HepG2 (cell line): Measurements from ENCODE around the gene LRIG1. TPM values are rescaled to one million over a fixed set of nuclear protein-coding genes. Genes with fewer than 3 reads are reported as not detected.

ENCODE experiments used
- ATAC-seq: fragments of 200-7000 bp; cut with Tn5 transposase; 3 replicates; pipeline ENCODE4 v1.9.1; 2020; ENCODE audit warnings: mild to moderate bottlenecking, moderate library complexity
- BruUV-seq: library from RNA; stranded (reverse); fragments of 400-500 nt; replicated peaks from 2 replicates; lab custom pipeline; 2021; lab: Mats Ljungman, UMichigan
- CTCF ChIA-PET: fragments of 300-600 bp; formaldehyde crosslinking; extraction: SDS; loops from one replicate; lab custom pipeline; 2021; ENCODE audit warnings: low total read pairs, inconsistent platforms, low intra/inter-chr PET ratio; lab: Yijun Ruan, JAX
- POLR2A ChIA-PET: fragments of 350-600 bp; sonication (Branson Sonifier 250); formaldehyde crosslinking; loops from one replicate; lab custom pipeline; 2020; ENCODE audit warnings: antibody characterized with exemption, inconsistent platforms; lab: Yijun Ruan, JAX
- DNase-seq: peaks from one replicate; pipeline ENCODE4 v3.0.0-alpha.2; 2015; ENCODE audit warnings: low spot score
- FAIRE-seq: peaks from 3 replicates; lab custom pipeline; 2011; peaks lifted over from hg19 to GRCh38; lab: Jason Lieb, UNC
- H2AFZ ChIP-seq: one replicate; pipeline ENCODE4 v1.6.1; 2011; ENCODE audit warnings: low read length, inconsistent platforms
- H3K27ac ChIP-seq: fragments of 300-600 bp; 3 replicates; pipeline ENCODE4 v1.8.0; 2011; ENCODE audit warnings: mixed run types, mild to moderate bottlenecking, mixed read lengths, low read length, inconsistent platforms; ENCODE audit not compliant: insufficient read depth; ENCODE audit errors: extremely low read length
- H3K27me3 ChIP-seq, 2 experiments: fragments of 200-600 bp in 1 of 2; 2 replicates in 1 of 2; 3 replicates in 1 of 2; pipeline versions ENCODE4 v1.6.0 to v1.8.0; 2011; ENCODE audit warnings: low read length in 2 of 2, mild to moderate bottlenecking in 2 of 2, moderate library complexity in 2 of 2, inconsistent platforms in 1 of 2; ENCODE audit not compliant: insufficient read depth in 2 of 2, control insufficient read depth in 1 of 2
- H3K36me3 ChIP-seq, 2 experiments: fragments of 200-600 bp in 1 of 2; replicated peaks in 1 of 2; 2 replicates in 1 of 2; 3 replicates in 1 of 2; pipeline versions ENCODE4 v1.5.1 to v1.8.0; 2011; ENCODE audit warnings: low read length in 2 of 2, inconsistent platforms in 1 of 2; ENCODE audit not compliant: insufficient read depth in 2 of 2, control insufficient read depth in 1 of 2
- H3K4me1 ChIP-seq: 2 replicates; pipeline ENCODE4 v1.5.1; 2012; ENCODE audit warnings: low read length, inconsistent platforms; ENCODE audit not compliant: insufficient read depth
- H3K4me2 ChIP-seq: 2 replicates; pipeline ENCODE4 v1.6.0; 2011; ENCODE audit warnings: low read depth, low read length, inconsistent platforms
- H3K4me3 ChIP-seq, 3 experiments: fragments of 200-600 bp in 1 of 3; sonication (generic), shearing (Covaris generic) in 1 of 3; replicated peaks in 1 of 3; 2 replicates each; pipeline ENCODE4 v1.5.1; 2011 to 2016; ENCODE audit warnings: low read length in 3 of 3, inconsistent platforms in 2 of 3, low read depth in 2 of 3, mild to moderate bottlenecking in 2 of 3, control low read depth in 1 of 3, mixed read lengths in 1 of 3; ENCODE audit not compliant: insufficient read depth in 1 of 3
- H3K79me2 ChIP-seq: one replicate; pipeline ENCODE4 v1.6.1; 2011; ENCODE audit warnings: low read length, inconsistent platforms; ENCODE audit not compliant: insufficient read depth
- H3K9ac ChIP-seq: 2 replicates; pipeline ENCODE4 v1.6.0; 2011; ENCODE audit warnings: mild to moderate bottlenecking, low read depth, low read length, inconsistent platforms; ENCODE audit not compliant: insufficient read depth
- H3K9me3 ChIP-seq: 2 replicates; pipeline ENCODE4 v1.5.1; 2012; ENCODE audit warnings: mild to moderate bottlenecking, low read length
- H4K20me1 ChIP-seq: 2 replicates; pipeline ENCODE4 v1.6.0; 2011; ENCODE audit warnings: inconsistent platforms, mild to moderate bottlenecking, low read length, moderate library complexity; ENCODE audit not compliant: insufficient read depth
- CENPT ChIP-seq: sonication (generic); formaldehyde crosslinking; IDR thresholded peaks from 2 replicates; pipeline ENCODE4 v1.8.0; 2022; ENCODE audit warnings: low read depth, mild to moderate bottlenecking, moderate library complexity, missing genetic modification reagents
- E2F1 ChIP-seq: sonication (generic); formaldehyde crosslinking; IDR thresholded peaks from 2 replicates; pipeline ENCODE4 v1.5.0; 2020; ENCODE audit warnings: missing genetic modification reagents
- HMG20A ChIP-seq: IDR thresholded peaks from 2 replicates; pipeline ENCODE4 v1.6.1; 2016; ENCODE audit warnings: borderline replicate concordance
- HNF4G ChIP-seq, 2 experiments: sonication (generic) in 1 of 2; formaldehyde crosslinking in 1 of 2; IDR thresholded peaks; 2 replicates each; pipeline versions ENCODE4 v1.4.0 to v1.6.1; 2011 to 2020; ENCODE audit warnings: borderline replicate concordance in 2 of 2, low read depth in 2 of 2, mild to moderate bottlenecking in 2 of 2, low read length in 1 of 2, missing genetic modification reagents in 1 of 2, moderate library complexity in 1 of 2
- TEAD3 ChIP-seq: optimal IDR thresholded peaks from 2 replicates; pipeline ENCODE3; 2016; ENCODE audit warnings: borderline replicate concordance
- ZBTB39 ChIP-seq: sonication (generic); formaldehyde crosslinking; IDR thresholded peaks from 2 replicates; pipeline ENCODE4 v1.5.0; 2020; ENCODE audit warnings: missing genetic modification reagents
- ZNF768 ChIP-seq: sonication (generic); formaldehyde crosslinking; IDR thresholded peaks from 2 replicates; pipeline ENCODE4 v1.4.0; 2020; ENCODE audit warnings: missing genetic modification reagents
- ZNF790 ChIP-seq: sonication (generic); formaldehyde crosslinking; IDR thresholded peaks from 2 replicates; pipeline ENCODE4 v1.8.0; 2022; ENCODE audit warnings: missing genetic modification reagents, mild to moderate bottlenecking, borderline replicate concordance
- WGBS: methylation state at CpG from one replicate; pipeline ENCODE4 v1.1.6; 2017; ENCODE audit warnings: low lambda C conversion rate; 5-methylcytosine and 5-hydroxymethylcytosine counted together
- in situ Hi-C: cut with HindIII; loops from 2 replicates; pipeline ENCODE4 v1.10.0; 2017; ENCODE audit warnings: low pct_unique_long_range_greater_than_20kb; ENCODE audit not compliant: extremely low pct_ligation_motif_present
- intact Hi-C: fragments of 100-400 bp; cut with micrococcal nuclease; formaldehyde crosslinking; loops from one replicate; pipeline ENCODE4 v1.10.0; 2022; ENCODE audit not compliant: unreplicated experiment
- polyA plus RNA-seq, 8 experiments: library from polyadenylated mRNA; depleted of rRNA in 3 of 8; stranded (reverse) in 7 of 8; unstranded in 1 of 8; fragments of >200 nt; fragmentation: Illumina TruSeq in 4 of 8; extraction: Trizol in 4 of 8; gene quantifications; 2 replicates each; pipeline versions ENCODE4 v1.2.1 to v1.2.3, GENCODE V29; 2011 to 2016; ENCODE audit warnings: low read depth in 4 of 8, missing spikeins in 1 of 8, mixed read lengths in 1 of 8; ENCODE audit not compliant: insufficient read depth in 1 of 8
- total RNA-seq, 5 experiments: library from RNA; depleted of rRNA; stranded (reverse); fragments of >200 nt; fragmentation: Illumina TruSeq; extraction: Trizol; gene quantifications; 2 replicates each; pipeline ENCODE4 v1.2.3, GENCODE V29; 2016; ENCODE audit warnings: low read depth in 1 of 5
- TF ChIP-seq, protein P1 (sequence below): IDR thresholded peaks from 2 replicates; pipeline ENCODE4 v1.6.1; 2012; ENCODE audit warnings: low read length, improper control_type of control experiment

Gene LRIG1
- total and polyA plus RNA-seq, 2 of the 13 experiments (the other 11 are each of a cell fraction or from before 2014, with no cell fraction given) = 17.8 to 24.8 TPM

DNA sequence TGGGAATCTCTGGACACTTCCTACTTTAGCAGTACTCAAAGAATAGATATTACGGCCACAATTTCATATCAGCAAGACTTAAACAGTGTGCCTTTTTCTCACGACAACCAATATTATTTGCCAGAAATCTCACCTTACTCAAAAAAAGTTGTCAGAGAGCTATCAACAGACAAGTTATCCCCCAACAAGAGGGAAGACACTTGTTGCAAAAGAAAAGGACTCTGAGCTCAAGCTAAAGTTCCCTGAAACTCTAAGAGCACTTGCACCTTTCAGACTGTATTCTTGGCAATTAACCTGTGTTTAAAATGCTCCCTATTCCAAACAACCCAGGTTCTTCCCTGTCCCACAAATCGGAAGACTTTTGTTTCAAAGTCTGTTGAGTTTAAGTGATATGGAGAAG lies 4.5 kb downstream of the LRIG1 start:
- peaks cover 79% of the 10 kb centered on the region for H3K4me1 ChIP-seq
- H3K4me2 ChIP-seq = peak overlapping the region; percentile 85
- ATAC-seq (no peak), DNase-seq (no peak), FAIRE-seq (no peak)
- CTCF ChIA-PET = no interaction called here
- H3K9ac ChIP-seq = no peak overlapping the region; the same call in 1 of the 2 replicates
- peaks cover 84% of the 10 kb centered on the region for H3K79me2 ChIP-seq
- H3K27me3 ChIP-seq = no peaks in the 10 kb centered on the region
- no peaks in the 10 kb centered on the region for H3K36me3 ChIP-seq
- no TSS peak for BruUV-seq
- no peak for TF ChIP-seq CENPT (CRISPR knock-in tag)
- TF ChIP-seq HMG20A (CRISPR knock-in tag) = no peak
- no peak for TF ChIP-seq E2F1 (CRISPR knock-in tag)
- no peak for TF ChIP-seq ZNF768 (CRISPR knock-in tag)
- peaks cover 3% of the 10 kb centered on the region; the same call in 1 of the 2 replicates for H4K20me1 ChIP-seq
- H3K4me3 ChIP-seq = no peak overlapping the region
- no peak overlapping the region for H2AFZ ChIP-seq
- intact Hi-C loops = no loop called here
- POLR2A ChIA-PET = interaction anchor here (0.7 to 2.5 kb wide), 4 partner anchors 10 to 33 kb away, joined by 3 to 14 read pairs (median 5); no protein-coding TSS in a partner anchor
- H3K9me3 ChIP-seq = no peaks in the 10 kb centered on the region
- WGBS = 73% methylated on average over 3 of the region's 3 CpGs
- H3K27ac ChIP-seq = peak overlapping the region; percentile 20
- in situ Hi-C loops = loop anchor here (5.0 kb wide), 1 partner anchor 89 kb away; no protein-coding TSS in a partner anchor

DNA sequence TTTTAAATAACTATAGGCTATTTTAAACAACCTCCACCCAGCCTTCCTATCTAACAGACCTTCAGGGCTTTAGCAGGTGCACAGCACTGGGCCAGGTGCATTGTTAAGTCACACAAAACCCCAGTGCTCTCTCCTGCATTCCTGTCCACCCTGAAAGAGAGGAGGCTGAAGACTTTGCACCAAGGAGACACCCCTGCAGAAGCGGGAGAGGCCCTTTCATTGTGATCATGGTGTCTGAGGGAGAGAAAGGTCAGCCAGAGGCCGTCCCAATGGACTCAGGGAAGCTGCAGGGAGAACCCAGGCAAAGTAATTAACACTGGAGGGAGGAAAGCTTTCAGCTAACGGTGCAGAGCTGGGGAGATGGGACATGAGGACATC lies 5.2 kb downstream of the LRIG1 start:
- H3K36me3 ChIP-seq = no peaks in the 10 kb centered on the region
- peaks cover 91% of the 10 kb centered on the region for H3K79me2 ChIP-seq
- H2AFZ ChIP-seq = no peak overlapping the region
- 13% methylated on average over 3 of the region's 3 CpGs for WGBS
- CTCF ChIA-PET = no interaction called here
- peak overlapping the region; percentile 85 for H3K4me2 ChIP-seq
- FAIRE-seq = no peak
- BruUV-seq = no TSS peak
- intact Hi-C loops (loop anchor here (1.0 kb wide), 1 partner anchor 14 kb away; no protein-coding TSS in a partner anchor), in situ Hi-C loops (loop anchor here (5.0 kb wide), 1 partner anchor 88 kb away; no protein-coding TSS in a partner anchor)
- no peaks in the 10 kb centered on the region for H3K9me3 ChIP-seq
- POLR2A ChIA-PET = interaction anchor here (0.7 to 2.5 kb wide), 5 partner anchors 9 to 314 kb away, joined by 3 to 14 read pairs (median 3); no protein-coding TSS in a partner anchor
- H3K27ac ChIP-seq = peak overlapping the region; percentile 20
- H3K27me3 ChIP-seq = no peaks in the 10 kb centered on the region
- H4K20me1 ChIP-seq = peaks cover 3% of the 10 kb centered on the region; the same call in 1 of the 2 replicates
- H3K9ac ChIP-seq = no peak overlapping the region
- no peak overlapping the region for H3K4me3 ChIP-seq
- ATAC-seq = peak; percentile 52
- peaks cover 85% of the 10 kb centered on the region for H3K4me1 ChIP-seq
- no peak for DNase-seq
- TF ChIP-seq HNF4G (IDR thresholded peaks at IDR 0.05; ENCODE audit: borderline replicate concordance, low read depth, low read length) = peak; percentile 54; the same call in 1 of the 2 replicates
- TF ChIP-seq HNF4G (CRISPR knock-in tag; IDR thresholded peaks at IDR 0.05; ENCODE audit: borderline replicate concordance, low read depth) = no peak
- TF ChIP-seq, protein P1, sequence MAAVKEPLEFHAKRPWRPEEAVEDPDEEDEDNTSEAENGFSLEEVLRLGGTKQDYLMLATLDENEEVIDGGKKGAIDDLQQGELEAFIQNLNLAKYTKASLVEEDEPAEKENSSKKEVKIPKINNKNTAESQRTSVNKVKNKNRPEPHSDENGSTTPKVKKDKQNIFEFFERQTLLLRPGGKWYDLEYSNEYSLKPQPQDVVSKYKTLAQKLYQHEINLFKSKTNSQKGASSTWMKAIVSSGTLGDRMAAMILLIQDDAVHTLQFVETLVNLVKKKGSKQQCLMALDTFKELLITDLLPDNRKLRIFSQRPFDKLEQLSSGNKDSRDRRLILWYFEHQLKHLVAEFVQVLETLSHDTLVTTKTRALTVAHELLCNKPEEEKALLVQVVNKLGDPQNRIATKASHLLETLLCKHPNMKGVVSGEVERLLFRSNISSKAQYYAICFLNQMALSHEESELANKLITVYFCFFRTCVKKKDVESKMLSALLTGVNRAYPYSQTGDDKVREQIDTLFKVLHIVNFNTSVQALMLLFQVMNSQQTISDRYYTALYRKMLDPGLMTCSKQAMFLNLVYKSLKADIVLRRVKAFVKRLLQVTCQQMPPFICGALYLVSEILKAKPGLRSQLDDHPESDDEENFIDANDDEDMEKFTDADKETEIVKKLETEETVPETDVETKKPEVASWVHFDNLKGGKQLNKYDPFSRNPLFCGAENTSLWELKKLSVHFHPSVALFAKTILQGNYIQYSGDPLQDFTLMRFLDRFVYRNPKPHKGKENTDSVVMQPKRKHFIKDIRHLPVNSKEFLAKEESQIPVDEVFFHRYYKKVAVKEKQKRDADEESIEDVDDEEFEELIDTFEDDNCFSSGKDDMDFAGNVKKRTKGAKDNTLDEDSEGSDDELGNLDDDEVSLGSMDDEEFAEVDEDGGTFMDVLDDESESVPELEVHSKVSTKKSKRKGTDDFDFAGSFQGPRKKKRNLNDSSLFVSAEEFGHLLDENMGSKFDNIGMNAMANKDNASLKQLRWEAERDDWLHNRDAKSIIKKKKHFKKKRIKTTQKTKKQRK = no peak
- peak; percentile 12 for TF ChIP-seq TEAD3 (CRISPR knock-in tag)
- TF ChIP-seq ZNF790 (CRISPR knock-in tag) = no peak
- no peak for TF ChIP-seq ZBTB39 (CRISPR knock-in tag)
